ENCODE data around the gene STAB2.

The STAB2 gene

DNA sequence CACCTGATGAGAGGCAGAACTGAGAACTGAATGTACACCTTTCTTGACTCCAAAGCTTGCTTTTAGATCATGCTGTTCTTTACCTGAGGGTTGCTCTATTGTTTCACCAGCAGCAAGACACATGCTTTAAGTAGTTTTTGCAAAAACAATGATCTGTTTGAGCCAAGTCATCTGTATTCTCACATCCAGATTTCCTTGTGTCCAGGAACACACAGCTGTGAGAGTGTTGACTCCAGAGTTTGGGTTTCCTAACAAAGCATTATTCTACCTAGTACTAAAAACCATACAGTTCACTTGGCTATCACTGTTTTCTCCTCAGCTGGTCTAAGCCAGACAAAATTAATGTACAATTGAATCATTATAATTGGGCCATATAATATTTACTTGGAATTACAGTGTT lies 120.4 kb downstream of the STAB2 start:
- Histone ChIP-seq H4K20me1 (ENCODE audit: insufficient read depth, low read length) (no peaks in the 10 kb centered on the region), H2AFZ (ENCODE audit: low read length) (no peak overlapping the region), H3K4me1 (ENCODE audit: insufficient read depth, low read length, severe bottlenecking) (no peaks in the 10 kb centered on the region), H3K4me3 (ENCODE audit: low read depth, low read length, poor library complexity, severe bottlenecking) (no peak overlapping the region), H3K9ac (ENCODE audit: low read length) (no peak overlapping the region), H3K36me3 (ENCODE audit: insufficient read depth, low read length) (no peaks in the 10 kb centered on the region), H3K9me3 (ENCODE audit: low read length) (no peaks in the 10 kb centered on the region), H3K9me2 (ENCODE audit: low read depth, low read length) (no peaks in the 10 kb centered on the region), H3K27me3 (ENCODE audit: insufficient read depth, low read length) (no peaks in the 10 kb centered on the region), H3F3A (ENCODE audit: insufficient read depth, low read length) (no peaks in the 10 kb centered on the region), H3K27ac (ENCODE audit: low read depth, low read length, poor library complexity, severe bottlenecking) (no peak overlapping the region), H3K79me2 (ENCODE audit: insufficient read depth, low read length) (no peaks in the 10 kb centered on the region), H3K4me2 (ENCODE audit: low read length) (no peak overlapping the region)
- TF ChIP-seq, protein P1, sequence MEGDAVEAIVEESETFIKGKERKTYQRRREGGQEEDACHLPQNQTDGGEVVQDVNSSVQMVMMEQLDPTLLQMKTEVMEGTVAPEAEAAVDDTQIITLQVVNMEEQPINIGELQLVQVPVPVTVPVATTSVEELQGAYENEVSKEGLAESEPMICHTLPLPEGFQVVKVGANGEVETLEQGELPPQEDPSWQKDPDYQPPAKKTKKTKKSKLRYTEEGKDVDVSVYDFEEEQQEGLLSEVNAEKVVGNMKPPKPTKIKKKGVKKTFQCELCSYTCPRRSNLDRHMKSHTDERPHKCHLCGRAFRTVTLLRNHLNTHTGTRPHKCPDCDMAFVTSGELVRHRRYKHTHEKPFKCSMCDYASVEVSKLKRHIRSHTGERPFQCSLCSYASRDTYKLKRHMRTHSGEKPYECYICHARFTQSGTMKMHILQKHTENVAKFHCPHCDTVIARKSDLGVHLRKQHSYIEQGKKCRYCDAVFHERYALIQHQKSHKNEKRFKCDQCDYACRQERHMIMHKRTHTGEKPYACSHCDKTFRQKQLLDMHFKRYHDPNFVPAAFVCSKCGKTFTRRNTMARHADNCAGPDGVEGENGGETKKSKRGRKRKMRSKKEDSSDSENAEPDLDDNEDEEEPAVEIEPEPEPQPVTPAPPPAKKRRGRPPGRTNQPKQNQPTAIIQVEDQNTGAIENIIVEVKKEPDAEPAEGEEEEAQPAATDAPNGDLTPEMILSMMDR (IDR thresholded peaks at IDR 0.05; ENCODE audit: low read length): no peak
- TF ChIP-seq EZH2 (IDR thresholded peaks at IDR 0.05; ENCODE audit: borderline replicate concordance, low read length): no peak

DNA sequence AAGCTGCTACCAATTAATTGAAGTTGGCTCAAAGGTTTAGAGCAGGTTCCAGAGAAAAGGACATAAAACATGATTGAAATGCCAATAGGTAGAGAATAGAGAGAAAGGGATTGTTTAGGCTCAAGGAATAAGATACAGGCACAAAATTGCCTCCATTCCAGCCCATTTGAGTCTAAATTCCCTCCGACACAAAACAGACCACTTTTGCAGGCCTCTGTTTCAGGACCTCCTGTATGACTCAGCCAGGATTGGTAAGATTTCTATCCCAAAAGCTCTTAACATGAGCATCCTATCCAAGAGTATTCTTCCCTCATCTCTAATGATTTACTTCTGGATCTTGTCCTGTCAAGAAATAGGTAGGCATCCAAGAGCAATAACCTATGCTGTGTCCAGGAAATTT lies 123.5 kb downstream of the STAB2 start:
- Histone ChIP-seq H3K4me1 (ENCODE audit: insufficient read depth, low read length, severe bottlenecking) (no peaks in the 10 kb centered on the region), H3K9me2 (ENCODE audit: low read depth, low read length) (no peaks in the 10 kb centered on the region), H3K9me3 (ENCODE audit: low read length) (no peaks in the 10 kb centered on the region), H3F3A (ENCODE audit: insufficient read depth, low read length) (no peaks in the 10 kb centered on the region), H3K4me3 (ENCODE audit: low read depth, low read length, poor library complexity, severe bottlenecking) (no peak overlapping the region), H3K36me3 (ENCODE audit: insufficient read depth, low read length) (no peaks in the 10 kb centered on the region), H3K27ac (ENCODE audit: low read depth, low read length, poor library complexity, severe bottlenecking) (no peak overlapping the region), H4K20me1 (ENCODE audit: insufficient read depth, low read length) (no peaks in the 10 kb centered on the region), H3K79me2 (ENCODE audit: insufficient read depth, low read length) (no peaks in the 10 kb centered on the region), H2AFZ (ENCODE audit: low read length) (no peak overlapping the region), H3K4me2 (ENCODE audit: low read length) (no peak overlapping the region), H3K9ac (ENCODE audit: low read length) (no peak overlapping the region), H3K27me3 (ENCODE audit: insufficient read depth, low read length) (no peaks in the 10 kb centered on the region)
- TF ChIP-seq, protein P1 (IDR thresholded peaks at IDR 0.05; ENCODE audit: low read length): no peak
- no peak for TF ChIP-seq EZH2 (IDR thresholded peaks at IDR 0.05; ENCODE audit: borderline replicate concordance, low read length)

DNA sequence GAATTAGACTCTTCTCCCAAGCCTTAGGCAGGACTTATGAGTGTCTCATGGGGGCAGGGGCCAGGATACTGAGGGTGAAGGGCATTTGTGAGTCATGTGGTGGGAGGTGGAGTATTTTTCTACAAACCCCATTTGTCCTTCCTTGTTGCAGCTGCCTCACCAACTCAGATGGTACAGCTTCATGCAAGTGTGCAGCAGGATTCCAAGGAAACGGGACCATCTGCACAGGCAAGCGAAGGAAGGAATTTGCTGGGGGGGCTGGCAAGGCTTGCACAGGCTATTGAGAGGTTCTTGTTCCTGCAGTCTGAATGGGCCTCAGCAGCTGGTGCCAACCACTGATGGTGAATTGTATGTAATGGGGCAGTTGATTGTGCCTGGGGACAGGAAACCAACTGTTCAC lies 125.1 kb downstream of the STAB2 start:
- Histone ChIP-seq H3K9me3 (ENCODE audit: low read length) (no peaks in the 10 kb centered on the region), H3K9ac (ENCODE audit: low read length) (no peak overlapping the region), H4K20me1 (ENCODE audit: insufficient read depth, low read length) (no peaks in the 10 kb centered on the region), H3K4me3 (ENCODE audit: low read depth, low read length, poor library complexity, severe bottlenecking) (no peak overlapping the region), H3K27ac (ENCODE audit: low read depth, low read length, poor library complexity, severe bottlenecking) (no peak overlapping the region), H3K4me2 (ENCODE audit: low read length) (no peak overlapping the region), H3K27me3 (ENCODE audit: insufficient read depth, low read length) (no peaks in the 10 kb centered on the region), H3F3A (ENCODE audit: insufficient read depth, low read length) (no peaks in the 10 kb centered on the region), H3K4me1 (ENCODE audit: insufficient read depth, low read length, severe bottlenecking) (no peaks in the 10 kb centered on the region), H2AFZ (ENCODE audit: low read length) (no peak overlapping the region), H3K9me2 (ENCODE audit: low read depth, low read length) (no peaks in the 10 kb centered on the region), H3K79me2 (ENCODE audit: insufficient read depth, low read length) (no peaks in the 10 kb centered on the region), H3K36me3 (ENCODE audit: insufficient read depth, low read length) (no peaks in the 10 kb centered on the region)
- no peak for TF ChIP-seq EZH2 (IDR thresholded peaks at IDR 0.05; ENCODE audit: borderline replicate concordance, low read length)
- TF ChIP-seq, protein P1 (IDR thresholded peaks at IDR 0.05; ENCODE audit: low read length): no peak
